GM21360 (cell line): ENCODE data around the gene AHCYL1.

Experiments used
- ATAC-seq: cut with Tn5 transposase; IDR thresholded peaks from one replicate; pipeline ENCODE4 v1.9.1; 2021; ENCODE audit warnings: mild to moderate bottlenecking, moderate library complexity; ENCODE audit not compliant: unreplicated experiment

AHCYL1 gene

GRCh38 chr1:110034451-110035235, 50.1 kb downstream of the AHCYL1 start, which contains the start of gene STRIP1:
Gene STRIP1 (plus strand): TSS chr1:110034624. CDS start chr1:110034638, 14 bp downstream.
- peak; percentile 77 for ATAC-seq

GRCh38 chr1:110035236-110035752, 50.7 kb downstream of the AHCYL1 start:
- ATAC-seq = no peak

GRCh38 chr1:110038271-110038670, 53.7 kb downstream of the AHCYL1 start:
- ATAC-seq = no peak

GRCh38 chr1:110039641-110040040, 55.1 kb downstream of the AHCYL1 start:
- no peak for ATAC-seq

- ATAC-seq = no peak
Observed at GRCh38 chr1:110040548-110040947, 56.0 kb downstream of the AHCYL1 start.

GRCh38 chr1:110043016-110043415, 58.5 kb downstream of the AHCYL1 start:
- ATAC-seq = no peak

GRCh38 chr1:110047463-110047862, 62.9 kb downstream of the AHCYL1 start:
- no peak for ATAC-seq

- no peak for ATAC-seq
Observed at GRCh38 chr1:110048240-110048639, 63.7 kb downstream of the AHCYL1 start.

GRCh38 chr1:110048923-110049601, 64.5 kb downstream of the AHCYL1 start:
- no peak for ATAC-seq

- ATAC-seq = no peak
Observed at GRCh38 chr1:110049801-110050601, 65.4 kb downstream of the AHCYL1 start.

GRCh38 chr1:110050602-110051261, 66.2 kb downstream of the AHCYL1 start:
- ATAC-seq = no peak

- ATAC-seq = no peak
Observed at GRCh38 chr1:110051262-110051648, 66.7 kb downstream of the AHCYL1 start.

GRCh38 chr1:110053552-110054428, 69.2 kb downstream of the AHCYL1 start:
- no peak for ATAC-seq

- ATAC-seq = no peak
Observed at GRCh38 chr1:110055493-110056284, 71.1 kb downstream of the AHCYL1 start.

GRCh38 chr1:110056285-110056683, 71.7 kb downstream of the AHCYL1 start:
- ATAC-seq = no peak

- no peak for ATAC-seq
Observed at GRCh38 chr1:110056776-110057175, 72.2 kb downstream of the AHCYL1 start.

GRCh38 chr1:110057963-110058518, 73.5 kb downstream of the AHCYL1 start:
- ATAC-seq = no peak

- no peak for ATAC-seq
Observed at GRCh38 chr1:110058591-110058990, 74.0 kb downstream of the AHCYL1 start.
